BJ (cell line): ENCODE data around the gene SIRPA. TPM values are rescaled to one million over a fixed set of nuclear protein-coding genes. Genes with fewer than 3 reads are reported as not detected.

Experiments
- CTCF ChIA-PET: fragments of 350-600 bp; formaldehyde crosslinking; extraction: SDS; loops from one replicate; lab custom pipeline; 2021; ENCODE audit warnings: antibody characterized with exemption, inconsistent platforms; lab: Yijun Ruan, JAX
- POLR2A ChIA-PET: fragments of 300-600 bp; sonication (Branson Sonifier 250); formaldehyde crosslinking; extraction: SDS; loops from one replicate; lab custom pipeline; 2021; ENCODE audit warnings: antibody characterized with exemption; lab: Charles Lee
- DNase-seq: peaks from one replicate; pipeline ENCODE4 v3.0.0-alpha.2; 2011; ENCODE audit warnings: low read depth
- H3K27me3 ChIP-seq: 2 replicates; pipeline ENCODE4 v1.6.0; 2011; ENCODE audit warnings: low read length; ENCODE audit not compliant: control insufficient read depth, insufficient read depth
- H3K36me3 ChIP-seq: 2 replicates; pipeline ENCODE4 v1.5.1; 2011; ENCODE audit warnings: low read length; ENCODE audit not compliant: control insufficient read depth, insufficient read depth
- H3K4me3 ChIP-seq: 2 replicates; pipeline ENCODE4 v1.5.1; 2011; ENCODE audit warnings: low read depth, mild to moderate bottlenecking, control low read depth, low read length
- polyA plus RNA-seq: library from polyadenylated mRNA; depleted of rRNA; stranded (reverse); fragments of >200 nt; gene quantifications from 2 replicates; pipeline ENCODE4 v1.2.3, GENCODE V29; 2011
- TF ChIP-seq, protein P1 (sequence below): IDR thresholded peaks from 2 replicates; pipeline ENCODE4 v1.5.1; 2011; ENCODE audit warnings: low read depth, mild to moderate bottlenecking, control low read depth, inconsistent platforms, low read length, moderate library complexity; ENCODE audit not compliant: insufficient read depth

The SIRPA gene
- polyA plus RNA-seq, 1 experiment: 34.1 TPM

DNA sequence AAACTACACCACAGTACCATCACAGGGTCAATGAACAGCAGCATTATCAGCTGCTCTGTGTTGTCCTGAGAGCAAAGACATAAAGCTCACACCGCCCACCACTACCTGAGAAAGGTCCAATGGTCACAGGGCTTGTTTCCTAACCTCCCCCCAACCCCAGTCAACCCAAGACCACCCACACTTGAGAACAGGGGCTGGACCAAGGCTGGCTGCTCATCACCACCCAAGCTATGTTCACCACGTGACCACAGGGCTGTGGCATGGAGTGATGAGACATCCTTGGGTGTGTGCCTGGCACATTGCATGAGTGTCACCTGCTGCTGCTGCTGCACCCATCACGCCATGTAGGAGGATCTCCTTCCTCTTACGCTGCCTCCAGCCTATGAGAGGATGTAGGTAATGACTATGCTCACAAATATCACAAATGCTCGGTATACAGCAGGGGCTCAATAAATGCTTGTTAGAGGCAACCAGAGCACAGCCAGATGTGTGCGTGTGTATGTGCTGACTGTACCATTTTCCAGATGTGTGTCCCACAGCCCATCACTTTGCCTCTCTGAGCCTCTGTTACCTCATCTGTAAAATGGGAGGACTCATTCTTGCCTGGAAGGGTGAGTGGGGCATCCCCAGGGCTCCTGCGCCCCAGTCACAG is 23.3 kb upstream of the SIRPA start:
- ChIA-PET CTCF (no interaction called here), POLR2A (no interaction called here)
- Histone ChIP-seq H3K27me3 (peaks cover 4% of the 10 kb centered on the region; the same call in 1 of the 2 replicates), H3K36me3 (no peaks in the 10 kb centered on the region), H3K4me3 (no peak overlapping the region)
- TF ChIP-seq, protein P1, sequence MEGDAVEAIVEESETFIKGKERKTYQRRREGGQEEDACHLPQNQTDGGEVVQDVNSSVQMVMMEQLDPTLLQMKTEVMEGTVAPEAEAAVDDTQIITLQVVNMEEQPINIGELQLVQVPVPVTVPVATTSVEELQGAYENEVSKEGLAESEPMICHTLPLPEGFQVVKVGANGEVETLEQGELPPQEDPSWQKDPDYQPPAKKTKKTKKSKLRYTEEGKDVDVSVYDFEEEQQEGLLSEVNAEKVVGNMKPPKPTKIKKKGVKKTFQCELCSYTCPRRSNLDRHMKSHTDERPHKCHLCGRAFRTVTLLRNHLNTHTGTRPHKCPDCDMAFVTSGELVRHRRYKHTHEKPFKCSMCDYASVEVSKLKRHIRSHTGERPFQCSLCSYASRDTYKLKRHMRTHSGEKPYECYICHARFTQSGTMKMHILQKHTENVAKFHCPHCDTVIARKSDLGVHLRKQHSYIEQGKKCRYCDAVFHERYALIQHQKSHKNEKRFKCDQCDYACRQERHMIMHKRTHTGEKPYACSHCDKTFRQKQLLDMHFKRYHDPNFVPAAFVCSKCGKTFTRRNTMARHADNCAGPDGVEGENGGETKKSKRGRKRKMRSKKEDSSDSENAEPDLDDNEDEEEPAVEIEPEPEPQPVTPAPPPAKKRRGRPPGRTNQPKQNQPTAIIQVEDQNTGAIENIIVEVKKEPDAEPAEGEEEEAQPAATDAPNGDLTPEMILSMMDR: no peak
- no peak for DNase-seq

DNA sequence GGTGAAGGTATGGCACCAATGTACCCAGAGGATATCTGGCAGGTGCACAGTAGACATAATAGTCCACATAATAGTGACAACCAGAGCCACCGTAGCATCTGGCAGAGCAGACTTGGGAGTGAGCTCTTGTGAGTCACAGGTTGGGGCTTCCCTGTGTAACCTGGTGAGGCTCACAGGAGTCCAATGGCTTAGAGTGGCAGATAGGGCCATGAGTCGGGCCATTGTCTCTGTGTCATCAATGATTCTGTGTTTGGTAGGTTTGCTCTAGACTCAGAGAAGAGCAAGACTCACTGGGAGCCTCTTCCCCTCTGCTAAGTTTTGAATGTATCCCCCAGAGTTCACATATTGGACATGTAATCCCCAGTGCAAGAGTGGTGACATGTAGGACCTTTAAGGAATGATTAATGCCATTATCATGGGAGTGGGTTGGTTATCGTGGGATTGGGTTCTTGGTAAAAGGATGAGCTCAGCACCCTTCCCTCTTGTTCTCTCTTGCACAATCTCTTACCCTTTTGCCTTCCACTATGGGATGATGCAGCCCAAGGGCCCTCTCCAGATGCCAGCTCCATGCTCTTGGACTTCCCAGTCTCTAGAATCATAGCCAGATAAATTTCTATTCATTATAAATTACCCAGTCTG is 22.6 kb upstream of the SIRPA start:
- H3K36me3 ChIP-seq: no peaks in the 10 kb centered on the region
- no peak overlapping the region for H3K4me3 ChIP-seq
- POLR2A ChIA-PET: no interaction called here
- no peak for DNase-seq
- H3K27me3 ChIP-seq: peaks cover 1% of the 10 kb centered on the region; the same call in 1 of the 2 replicates
- TF ChIP-seq, protein P1: no peak
- CTCF ChIA-PET: no interaction called here

DNA sequence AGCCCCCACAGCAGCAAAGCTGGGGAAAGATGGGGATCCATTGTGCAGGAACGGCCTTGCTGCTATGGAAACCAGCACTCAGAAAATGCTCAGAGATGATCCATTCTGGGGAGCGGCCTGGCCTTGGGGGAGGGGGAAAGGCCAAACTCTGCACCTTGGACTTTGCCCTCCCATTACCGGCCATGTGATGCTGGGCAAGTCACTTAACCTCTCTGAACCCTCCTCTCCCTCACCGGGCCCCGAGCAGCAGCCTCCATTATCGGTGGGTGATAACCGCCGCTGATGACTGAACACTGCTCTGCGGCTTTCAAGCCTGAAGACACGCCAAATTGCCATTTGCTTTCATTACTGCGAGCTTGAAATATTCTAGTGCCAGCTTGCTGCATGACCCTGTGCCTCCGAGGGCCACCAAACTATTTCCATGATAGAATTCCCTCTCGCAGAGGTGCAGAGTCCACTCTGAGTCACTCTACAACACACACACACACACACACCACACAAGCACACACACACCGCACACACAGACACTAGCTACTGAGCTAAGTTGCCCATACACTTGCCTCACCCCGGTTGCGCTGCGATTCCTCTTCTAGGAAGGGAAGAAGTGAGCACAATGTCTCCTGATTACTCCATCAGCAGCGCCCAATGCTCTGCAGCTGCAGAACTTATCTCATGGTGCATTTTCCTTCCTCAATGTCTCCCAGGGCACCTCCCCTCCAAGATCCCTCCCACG is 20.6 kb upstream of the SIRPA start:
- ChIA-PET CTCF (interaction anchor here (1.3 to 2.7 kb wide), 2 partner anchors 7 to 72 kb away, joined by 3 to 9 read pairs; no protein-coding TSS in a partner anchor), POLR2A (no interaction called here)
- TF ChIP-seq, protein P1: no peak
- peaks cover 2% of the 10 kb centered on the region for H3K27me3 ChIP-seq
- no peak for DNase-seq
- H3K36me3 ChIP-seq: no peaks in the 10 kb centered on the region
- H3K4me3 ChIP-seq: no peak overlapping the region

DNA sequence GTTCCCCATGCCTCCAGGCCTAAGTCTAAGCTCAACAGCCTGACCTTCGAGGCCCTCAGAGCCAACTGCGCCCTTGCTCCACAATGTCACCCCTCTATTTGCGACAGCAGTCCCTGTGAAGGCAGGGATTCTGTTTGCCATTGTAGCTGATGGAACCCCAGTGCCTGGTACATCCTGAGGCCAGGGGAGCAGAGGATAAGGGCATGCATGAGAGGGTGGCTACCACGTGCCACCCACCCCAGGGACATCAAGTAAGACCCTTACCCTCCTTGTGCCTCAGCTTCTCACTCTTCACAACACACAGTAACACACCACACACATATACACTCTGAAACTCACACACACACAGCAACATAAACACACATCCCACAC is 20.0 kb upstream of the SIRPA start:
- POLR2A ChIA-PET: no interaction called here
- Histone ChIP-seq H3K27me3 (peaks cover 3% of the 10 kb centered on the region), H3K36me3 (no peaks in the 10 kb centered on the region), H3K4me3 (no peak overlapping the region)
- no peak for DNase-seq
- CTCF ChIA-PET: interaction anchor here (1.3 to 2.7 kb wide), 2 partner anchors 8 to 73 kb away, joined by 3 to 9 read pairs; no protein-coding TSS in a partner anchor
- TF ChIP-seq, protein P1: no peak

DNA sequence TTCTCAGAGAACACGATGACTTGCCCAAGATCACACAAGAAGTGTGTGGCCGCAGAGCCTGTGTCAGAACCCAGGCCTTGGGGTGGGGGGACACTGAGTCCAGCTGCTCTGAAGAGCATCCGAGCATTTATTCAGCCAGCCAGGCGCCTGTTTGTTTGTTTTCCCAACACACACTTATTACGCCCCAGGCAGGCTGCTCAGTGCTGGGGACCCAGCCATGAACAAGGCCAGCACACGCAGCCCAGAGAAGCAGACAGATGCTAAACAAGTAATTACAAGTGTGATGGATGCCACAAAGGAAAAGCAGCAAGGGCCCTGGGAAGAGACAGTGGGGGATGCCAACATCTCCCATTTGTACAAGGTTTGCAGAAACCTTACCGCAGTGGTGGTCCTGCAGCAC is 19.4 kb upstream of the SIRPA start:
- Histone ChIP-seq H3K36me3 (no peaks in the 10 kb centered on the region), H3K27me3 (peaks cover 3% of the 10 kb centered on the region), H3K4me3 (no peak overlapping the region)
- CTCF ChIA-PET: interaction anchor here (1.3 to 2.7 kb wide), 2 partner anchors 8 to 73 kb away, joined by 3 to 9 read pairs; no protein-coding TSS in a partner anchor
- no peak for DNase-seq
- POLR2A ChIA-PET: no interaction called here
- TF ChIP-seq, protein P1: no peak
